WTC11 (cell line): ENCODE results near the gene ZNF407.

ENCODE experiments used
- FOXP1 ChIP-seq: sonication (generic); formaldehyde crosslinking; IDR thresholded peaks from 2 replicates; pipeline ENCODE4 v1.8.0; 2022; ENCODE audit warnings: missing genetic modification reagents, mild to moderate bottlenecking, moderate library complexity, borderline replicate concordance
- GRHL2 ChIP-seq: fragments of 250-450 bp; sonication (Bioruptor Pico); IDR thresholded peaks from 2 replicates; pipeline ENCODE4 v1.8.0; 2022; ENCODE audit warnings: mild to moderate bottlenecking, moderate library complexity; ENCODE audit not compliant: insufficient replicate concordance, severe bottlenecking
- GTF2I ChIP-seq: fragments of 250-450 bp; sonication (Bioruptor Pico); conservative IDR thresholded peaks from 2 replicates; pipeline ENCODE4 v1.4.0; 2021; ENCODE audit warnings: mild to moderate bottlenecking
- HMGA2 ChIP-seq: fragments of 250-450 bp; sonication (Bioruptor Pico); IDR thresholded peaks from 2 replicates; pipeline ENCODE4 v1.4.0; 2021; ENCODE audit warnings: mild to moderate bottlenecking, moderate library complexity
- JUN ChIP-seq: sonication (generic); formaldehyde crosslinking; IDR thresholded peaks from 2 replicates; pipeline ENCODE4 v1.8.0; 2023; ENCODE audit warnings: mild to moderate bottlenecking, missing genetic modification reagents
- RORB ChIP-seq: fragments of 250-450 bp; sonication (Bioruptor Pico); IDR thresholded peaks from 2 replicates; pipeline ENCODE4 v1.9.0; 2021; ENCODE audit warnings: mild to moderate bottlenecking
- TP53 ChIP-seq: sonication (generic); formaldehyde crosslinking; IDR thresholded peaks from 2 replicates; pipeline ENCODE4 v1.8.1; 2023; ENCODE audit warnings: mild to moderate bottlenecking, missing genetic modification reagents
- ZNF138 ChIP-seq: sonication (generic); formaldehyde crosslinking; conservative IDR thresholded peaks from 2 replicates; pipeline ENCODE4 v1.8.1; 2022; ENCODE audit warnings: mild to moderate bottlenecking, moderate library complexity, missing genetic modification reagents
- ZNF232 ChIP-seq: sonication (generic); formaldehyde crosslinking; IDR thresholded peaks from 2 replicates; pipeline ENCODE4 v1.8.0; 2022; ENCODE audit warnings: mild to moderate bottlenecking, missing genetic modification reagents
- ZNF317 ChIP-seq: sonication (generic); formaldehyde crosslinking; IDR thresholded peaks from 2 replicates; pipeline ENCODE4 v1.8.1; 2023; ENCODE audit warnings: low read depth, mild to moderate bottlenecking, moderate library complexity, missing genetic modification reagents, borderline replicate concordance
- TF ChIP-seq, protein P1 (sequence below): fragments of 200-600 bp; IDR thresholded peaks from 2 replicates; pipeline ENCODE4 v1.8.0; 2022; ENCODE audit warnings: antibody characterized with exemption
- TF ChIP-seq, protein P2 (sequence below): fragments of 250-450 bp; sonication (Bioruptor Pico); conservative IDR thresholded peaks from 2 replicates; pipeline ENCODE4 v1.9.0; 2021; ENCODE audit warnings: mild to moderate bottlenecking
- TF ChIP-seq, protein P3 (sequence below): sonication (generic); formaldehyde crosslinking; IDR thresholded peaks from 2 replicates; pipeline ENCODE4 v1.8.1; 2022; ENCODE audit warnings: low read depth, missing genetic modification reagents, borderline replicate concordance
- TF ChIP-seq, protein P4 (sequence below): sonication (generic); formaldehyde crosslinking; IDR thresholded peaks from 2 replicates; pipeline ENCODE4 v1.8.0; 2022; ENCODE audit warnings: missing genetic modification reagents

DNA sequence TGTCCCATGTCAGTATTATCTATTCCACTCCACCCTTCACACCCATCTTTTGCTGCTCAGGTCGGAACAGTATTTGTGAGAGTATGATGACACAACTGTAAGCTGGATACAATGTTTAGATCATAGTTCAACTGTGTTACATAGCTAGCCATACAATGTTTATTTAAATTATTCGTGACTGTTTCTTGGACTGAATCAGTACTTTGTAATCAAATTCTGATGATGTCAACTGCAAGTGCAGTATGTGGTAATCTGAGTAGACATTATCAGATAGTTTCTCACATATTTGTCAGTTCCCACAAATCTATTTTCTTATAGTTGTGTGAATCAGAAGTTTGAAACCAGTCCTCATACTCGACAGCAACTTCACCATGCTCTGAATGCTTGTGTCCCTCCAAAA lies 177.6 kb downstream of the ZNF407 start:
- TF ChIP-seq, protein P1, sequence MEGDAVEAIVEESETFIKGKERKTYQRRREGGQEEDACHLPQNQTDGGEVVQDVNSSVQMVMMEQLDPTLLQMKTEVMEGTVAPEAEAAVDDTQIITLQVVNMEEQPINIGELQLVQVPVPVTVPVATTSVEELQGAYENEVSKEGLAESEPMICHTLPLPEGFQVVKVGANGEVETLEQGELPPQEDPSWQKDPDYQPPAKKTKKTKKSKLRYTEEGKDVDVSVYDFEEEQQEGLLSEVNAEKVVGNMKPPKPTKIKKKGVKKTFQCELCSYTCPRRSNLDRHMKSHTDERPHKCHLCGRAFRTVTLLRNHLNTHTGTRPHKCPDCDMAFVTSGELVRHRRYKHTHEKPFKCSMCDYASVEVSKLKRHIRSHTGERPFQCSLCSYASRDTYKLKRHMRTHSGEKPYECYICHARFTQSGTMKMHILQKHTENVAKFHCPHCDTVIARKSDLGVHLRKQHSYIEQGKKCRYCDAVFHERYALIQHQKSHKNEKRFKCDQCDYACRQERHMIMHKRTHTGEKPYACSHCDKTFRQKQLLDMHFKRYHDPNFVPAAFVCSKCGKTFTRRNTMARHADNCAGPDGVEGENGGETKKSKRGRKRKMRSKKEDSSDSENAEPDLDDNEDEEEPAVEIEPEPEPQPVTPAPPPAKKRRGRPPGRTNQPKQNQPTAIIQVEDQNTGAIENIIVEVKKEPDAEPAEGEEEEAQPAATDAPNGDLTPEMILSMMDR, result no peak
- TF ChIP-seq, protein P2, sequence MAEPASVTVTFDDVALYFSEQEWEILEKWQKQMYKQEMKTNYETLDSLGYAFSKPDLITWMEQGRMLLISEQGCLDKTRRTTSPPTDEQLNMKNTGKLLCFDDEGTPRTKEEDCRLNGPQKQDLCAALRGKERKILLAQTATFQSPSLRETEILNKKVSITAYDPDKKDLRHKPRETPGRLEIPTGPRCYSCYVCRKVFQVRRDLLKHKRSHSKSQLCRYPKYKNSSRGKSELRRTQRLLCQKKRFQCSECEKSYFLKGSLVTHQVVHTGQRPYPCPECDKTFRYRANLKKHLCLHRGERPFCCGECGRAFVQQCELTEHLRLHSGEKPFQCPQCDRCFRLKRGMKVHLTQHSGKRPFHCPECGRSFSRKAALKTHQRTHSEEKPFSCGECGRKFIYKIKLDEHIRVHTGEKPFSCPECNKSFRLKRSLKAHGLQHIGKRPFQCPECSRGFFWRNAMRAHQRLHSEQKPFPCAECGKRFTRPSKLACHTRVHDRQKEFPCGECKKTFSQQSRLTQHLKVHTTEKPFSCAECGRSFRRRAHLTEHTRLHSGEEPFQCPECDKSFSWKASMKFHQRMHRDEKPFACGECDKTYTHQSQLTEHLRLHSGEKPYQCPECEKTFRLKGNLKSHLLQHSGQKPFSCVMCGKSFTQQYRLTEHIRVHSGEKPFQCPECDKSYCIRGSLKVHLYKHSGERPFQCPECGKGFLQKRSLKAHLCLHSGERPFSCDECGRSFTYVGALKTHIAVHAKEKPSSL, result no peak
- no peak for TF ChIP-seq ZNF317 (CRISPR knock-in tag)
- TF ChIP-seq, protein P3, sequence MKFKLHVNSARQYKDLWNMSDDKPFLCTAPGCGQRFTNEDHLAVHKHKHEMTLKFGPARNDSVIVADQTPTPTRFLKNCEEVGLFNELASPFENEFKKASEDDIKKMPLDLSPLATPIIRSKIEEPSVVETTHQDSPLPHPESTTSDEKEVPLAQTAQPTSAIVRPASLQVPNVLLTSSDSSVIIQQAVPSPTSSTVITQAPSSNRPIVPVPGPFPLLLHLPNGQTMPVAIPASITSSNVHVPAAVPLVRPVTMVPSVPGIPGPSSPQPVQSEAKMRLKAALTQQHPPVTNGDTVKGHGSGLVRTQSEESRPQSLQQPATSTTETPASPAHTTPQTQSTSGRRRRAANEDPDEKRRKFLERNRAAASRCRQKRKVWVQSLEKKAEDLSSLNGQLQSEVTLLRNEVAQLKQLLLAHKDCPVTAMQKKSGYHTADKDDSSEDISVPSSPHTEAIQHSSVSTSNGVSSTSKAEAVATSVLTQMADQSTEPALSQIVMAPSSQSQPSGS, result no peak
- no peak for TF ChIP-seq ZNF138
- TF ChIP-seq RORB (CRISPR knock-in tag), result no peak
- TF ChIP-seq GRHL2, result no peak
- no peak for TF ChIP-seq HMGA2 (CRISPR knock-in tag)
- TF ChIP-seq GTF2I, result no peak
- no peak for TF ChIP-seq ZNF232 (CRISPR knock-in tag)
- TF ChIP-seq JUN, result no peak
- TF ChIP-seq FOXP1 (CRISPR knock-in tag), result no peak
- TF ChIP-seq, protein P4, sequence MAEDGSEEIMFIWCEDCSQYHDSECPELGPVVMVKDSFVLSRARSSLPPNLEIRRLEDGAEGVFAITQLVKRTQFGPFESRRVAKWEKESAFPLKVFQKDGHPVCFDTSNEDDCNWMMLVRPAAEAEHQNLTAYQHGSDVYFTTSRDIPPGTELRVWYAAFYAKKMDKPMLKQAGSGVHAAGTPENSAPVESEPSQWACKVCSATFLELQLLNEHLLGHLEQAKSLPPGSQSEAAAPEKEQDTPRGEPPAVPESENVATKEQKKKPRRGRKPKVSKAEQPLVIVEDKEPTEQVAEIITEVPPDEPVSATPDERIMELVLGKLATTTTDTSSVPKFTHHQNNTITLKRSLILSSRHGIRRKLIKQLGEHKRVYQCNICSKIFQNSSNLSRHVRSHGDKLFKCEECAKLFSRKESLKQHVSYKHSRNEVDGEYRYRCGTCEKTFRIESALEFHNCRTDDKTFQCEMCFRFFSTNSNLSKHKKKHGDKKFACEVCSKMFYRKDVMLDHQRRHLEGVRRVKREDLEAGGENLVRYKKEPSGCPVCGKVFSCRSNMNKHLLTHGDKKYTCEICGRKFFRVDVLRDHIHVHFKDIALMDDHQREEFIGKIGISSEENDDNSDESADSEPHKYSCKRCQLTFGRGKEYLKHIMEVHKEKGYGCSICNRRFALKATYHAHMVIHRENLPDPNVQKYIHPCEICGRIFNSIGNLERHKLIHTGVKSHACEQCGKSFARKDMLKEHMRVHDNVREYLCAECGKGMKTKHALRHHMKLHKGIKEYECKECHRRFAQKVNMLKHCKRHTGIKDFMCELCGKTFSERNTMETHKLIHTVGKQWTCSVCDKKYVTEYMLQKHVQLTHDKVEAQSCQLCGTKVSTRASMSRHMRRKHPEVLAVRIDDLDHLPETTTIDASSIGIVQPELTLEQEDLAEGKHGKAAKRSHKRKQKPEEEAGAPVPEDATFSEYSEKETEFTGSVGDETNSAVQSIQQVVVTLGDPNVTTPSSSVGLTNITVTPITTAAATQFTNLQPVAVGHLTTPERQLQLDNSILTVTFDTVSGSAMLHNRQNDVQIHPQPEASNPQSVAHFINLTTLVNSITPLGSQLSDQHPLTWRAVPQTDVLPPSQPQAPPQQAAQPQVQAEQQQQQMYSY (CRISPR knock-in tag), result no peak
- TF ChIP-seq TP53 (CRISPR knock-in tag), result no peak
